Kidney epithelial cell (primary cell): ENCODE measurements around the gene ABCA7. TPM values are rescaled to one million over a fixed set of nuclear protein-coding genes. Genes with fewer than 3 reads are reported as not detected.

ENCODE experiments used
- total RNA-seq: library from RNA; depleted of rRNA; stranded (reverse); fragments of >200 nt; gene quantifications from 2 replicates; pipeline ENCODE4 v1.2.3, GENCODE V29; 2015

Gene ABCA7
- total RNA-seq, 1 donor from 2014 or later = 16.4 TPM

Other genes with a start within 250 kb of the ABCA7 start
- gene PTBP1, start 242.7 kb upstream of the ABCA7 start, total RNA-seq = 268 and 349 TPM in 2 replicates
- gene PLPPR3, start 218.2 kb upstream of the ABCA7 start, total RNA-seq = 2.9 and 4.1 TPM in 2 replicates
- not detected in 2 replicates for gene AZU1, start 212.3 kb upstream of the ABCA7 start, total RNA-seq
- not detected in 2 replicates for gene PRTN3, start 199.1 kb upstream of the ABCA7 start, total RNA-seq
- gene ELANE, start 187.8 kb upstream of the ABCA7 start, total RNA-seq = 0.67 TPM in 1 of 2 replicates, not detected in the other
- 1.3 TPM in 2 replicates for gene CFD, start 180.4 kb upstream of the ABCA7 start, total RNA-seq
- gene MED16, start 146.9 kb upstream of the ABCA7 start, total RNA-seq = 40.1 and 41.4 TPM in 2 replicates
- gene RNU6-9, start 146.6 kb upstream of the ABCA7 start, total RNA-seq = not detected in 2 replicates
- 61.5 and 75.0 TPM in 2 replicates for gene R3HDM4, start 126.9 kb upstream of the ABCA7 start, total RNA-seq
- 0.75 TPM in 1 of 2 replicates, not detected in the other for gene KISS1R, start 122.8 kb upstream of the ABCA7 start, total RNA-seq
- gene ARID3A, start 114.1 kb upstream of the ABCA7 start, total RNA-seq = 24.8 and 27.4 TPM in 2 replicates
- 54.6 and 65.0 TPM in 2 replicates for gene WDR18, start 55.8 kb upstream of the ABCA7 start, total RNA-seq
- 0.08 and 1.6 TPM in 2 replicates for gene GRIN3B, start 39.7 kb upstream of the ABCA7 start, total RNA-seq
- 204 and 221 TPM in 2 replicates for gene TMEM259, start 19.0 kb upstream of the ABCA7 start, total RNA-seq
- not detected in 2 replicates for gene RNU6-2, start 18.6 kb upstream of the ABCA7 start, total RNA-seq
- 285 and 314 TPM in 2 replicates for gene CNN2, start 13.5 kb upstream of the ABCA7 start, total RNA-seq
- gene ARHGAP45, start 27.1 kb downstream of the ABCA7 start, total RNA-seq = 1.4 and 4.2 TPM in 2 replicates
- 204 and 267 TPM in 2 replicates for gene POLR2E, start 55.3 kb downstream of the ABCA7 start, total RNA-seq
- gene GPX4, start 63.9 kb downstream of the ABCA7 start, total RNA-seq = 538 and 611 TPM in 2 replicates
- gene SBNO2, start 134.2 kb downstream of the ABCA7 start, total RNA-seq = 48.8 and 56.7 TPM in 2 replicates
- 78.3 and 86.5 TPM in 2 replicates for gene STK11, start 165.7 kb downstream of the ABCA7 start, total RNA-seq
- 5.1 and 10.5 TPM in 2 replicates for gene CBARP, start 197.9 kb downstream of the ABCA7 start, total RNA-seq
- 55.3 and 69.8 TPM in 2 replicates for gene ATP5F1D, start 201.6 kb downstream of the ABCA7 start, total RNA-seq
- gene MIDN, start 208.5 kb downstream of the ABCA7 start, total RNA-seq = 66.8 and 69.4 TPM in 2 replicates
- gene CIRBP, start 229.2 kb downstream of the ABCA7 start, total RNA-seq = 298 and 403 TPM in 2 replicates
- 58.5 and 75.0 TPM in 2 replicates for gene FAM174C, start 235.4 kb downstream of the ABCA7 start, total RNA-seq
- gene EFNA2, start 245.8 kb downstream of the ABCA7 start, total RNA-seq = 3.1 and 5.3 TPM in 2 replicates